G401 (cell line): ENCODE measurements around the gene PKD2L1. TPM values are rescaled to one million over a fixed set of nuclear protein-coding genes. Genes with fewer than 3 reads are reported as not detected.

ENCODE experiments used
- DNase-seq: peaks from one replicate; pipeline ENCODE4 v3.0.0-alpha.2; 2015; ENCODE audit warnings: low spot score
- in situ Hi-C: cut with HindIII; loops from 2 replicates; pipeline ENCODE4 v1.10.0; 2016; ENCODE audit warnings: low sequenced_read_pairs, mixed read lengths
- total RNA-seq: library from RNA; depleted of rRNA; stranded (reverse); fragments of >200 nt; shearing (Covaris generic); gene quantifications from 2 replicates; pipeline ENCODE4 v1.2.3, GENCODE V29; 2014

The PKD2L1 gene
- total RNA-seq, 1 experiment from 2014 or later: not detected

- in situ Hi-C loops: no loop called here
- no peak for DNase-seq
Measured at GRCh38 chr10:100357059-100357858, 27.2 kb upstream of the PKD2L1 start.

GRCh38 chr10:100356067-100357017 is 26.3 kb upstream of the PKD2L1 start:
- in situ Hi-C loops: no loop called here
- DNase-seq: no peak

GRCh38 chr10:100355086-100355485 is 25.1 kb upstream of the PKD2L1 start:
- in situ Hi-C loops: no loop called here
- no peak for DNase-seq

GRCh38 chr10:100353770-100354485 is 23.9 kb upstream of the PKD2L1 start:
- in situ Hi-C loops: no loop called here
- DNase-seq: no peak

- no peak for DNase-seq
- in situ Hi-C loops: no loop called here
Measured at GRCh38 chr10:100350914-100351485, 21.0 kb upstream of the PKD2L1 start.

- DNase-seq: no peak
- in situ Hi-C loops: loop anchor here (25.0 kb wide), 1 partner anchor 163 kb away; the partner anchor contains the start of gene SEC31B
Measured at GRCh38 chr10:100349672-100350071, 19.6 kb upstream of the PKD2L1 start.

GRCh38 chr10:100349087-100349486 is 19.1 kb upstream of the PKD2L1 start:
- DNase-seq: no peak
- in situ Hi-C loops: loop anchor here (25.0 kb wide), 1 partner anchor 163 kb away; the partner anchor contains the start of gene SEC31B

GRCh38 chr10:100348389-100348927 is 18.4 kb upstream of the PKD2L1 start:
- in situ Hi-C loops: loop anchor here (25.0 kb wide), 1 partner anchor 164 kb away; the partner anchor contains the start of gene SEC31B
- no peak for DNase-seq

- DNase-seq: no peak
- in situ Hi-C loops: loop anchor here (25.0 kb wide), 1 partner anchor 165 kb away; the partner anchor contains the start of gene SEC31B
Measured at GRCh38 chr10:100347568-100348195, 17.7 kb upstream of the PKD2L1 start.

- in situ Hi-C loops: loop anchor here (25.0 kb wide), 1 partner anchor 165 kb away; the partner anchor contains the start of gene SEC31B
- DNase-seq: peak; percentile 93
Measured at GRCh38 chr10:100346765-100347567, 16.9 kb upstream of the PKD2L1 start, which contains the start of gene SCD. SCD (plus strand) TSS chr10:100347233; CDS start chr10:100347505, 272 bp downstream.

GRCh38 chr10:100346351-100346764 is 16.3 kb upstream of the PKD2L1 start:
- DNase-seq: peak; percentile 63
- in situ Hi-C loops: loop anchor here (25.0 kb wide), 1 partner anchor 166 kb away; the partner anchor contains the start of gene SEC31B

GRCh38 chr10:100345570-100346330 is 15.7 kb upstream of the PKD2L1 start:
- in situ Hi-C loops: loop anchor here (25.0 kb wide), 1 partner anchor 167 kb away; the partner anchor contains the start of gene SEC31B
- DNase-seq: no peak

- DNase-seq: no peak
- in situ Hi-C loops: loop anchor here (25.0 kb wide), 1 partner anchor 168 kb away; the partner anchor contains the start of gene SEC31B
Measured at GRCh38 chr10:100344241-100344788, 14.3 kb upstream of the PKD2L1 start.

- no peak for DNase-seq
- in situ Hi-C loops: loop anchor here (25.0 kb wide), 1 partner anchor 170 kb away; the partner anchor contains the start of gene SEC31B
Measured at GRCh38 chr10:100342627-100342972, 12.6 kb upstream of the PKD2L1 start.

GRCh38 chr10:100341953-100342626 is 12.1 kb upstream of the PKD2L1 start:
- in situ Hi-C loops: loop anchor here (25.0 kb wide), 1 partner anchor 170 kb away; the partner anchor contains the start of gene SEC31B
- DNase-seq: peak; percentile 49
